ENCODE data around the gene CTDSPL2. TPM values are rescaled to one million over a fixed set of nuclear protein-coding genes. Genes with fewer than 3 reads are reported as not detected.
A peak's percentile ranks its signal among the peaks of the same experiment; 100 is the strongest.

The CTDSPL2 gene
- total and polyA plus RNA-seq, 5 donors from 2014 or later: 41.3 to 81.8 (median 45.7) TPM

- no peaks in the 10 kb centered on the region for H3K9me3 ChIP-seq (ENCODE audit: control insufficient read depth in 2 of 2, low read length in 2 of 2)
- DNase-seq (peak; percentile 13 to 57 (median 21)), ATAC-seq (ENCODE audit: low read depth in 2 of 2) (no peak)
- peaks cover 8% of the 10 kb centered on the region for H3K36me3 ChIP-seq (ENCODE audit: control insufficient read depth, insufficient read depth, low read length)
- Mint-ChIP-seq H3K27me3 (no peaks in the 10 kb centered on the region), H3K36me3 (peaks cover 11% of the 10 kb centered on the region), H3K9me3 (no peaks in the 10 kb centered on the region), H3K27ac (peak overlapping the region; percentile 90 to 97 (median 94)), H3K4me1 (peaks cover 18 to 60% (median 39%) of the 10 kb centered on the region in 4 donors), H3K4me3 (peak overlapping the region; percentile 87 to 97 (median 90))
- peak overlapping the region; percentile 86 for H3K27ac ChIP-seq (ENCODE audit: insufficient read depth, low read length, poor library complexity, severe bottlenecking)
- peaks cover 36% of the 10 kb centered on the region for H3K4me1 ChIP-seq (ENCODE audit: control insufficient read depth, insufficient read depth, low read length, poor library complexity, severe bottlenecking)
- no peaks in the 10 kb centered on the region for H3K27me3 ChIP-seq (ENCODE audit: control insufficient read depth, insufficient read depth, low read length)
- H3K4me3 ChIP-seq (ENCODE audit: low read depth, low read length): peak overlapping the region; percentile 88
Observed at GRCh38 chr15:44535523-44536301, 108.3 kb downstream of the CTDSPL2 start.

DNA sequence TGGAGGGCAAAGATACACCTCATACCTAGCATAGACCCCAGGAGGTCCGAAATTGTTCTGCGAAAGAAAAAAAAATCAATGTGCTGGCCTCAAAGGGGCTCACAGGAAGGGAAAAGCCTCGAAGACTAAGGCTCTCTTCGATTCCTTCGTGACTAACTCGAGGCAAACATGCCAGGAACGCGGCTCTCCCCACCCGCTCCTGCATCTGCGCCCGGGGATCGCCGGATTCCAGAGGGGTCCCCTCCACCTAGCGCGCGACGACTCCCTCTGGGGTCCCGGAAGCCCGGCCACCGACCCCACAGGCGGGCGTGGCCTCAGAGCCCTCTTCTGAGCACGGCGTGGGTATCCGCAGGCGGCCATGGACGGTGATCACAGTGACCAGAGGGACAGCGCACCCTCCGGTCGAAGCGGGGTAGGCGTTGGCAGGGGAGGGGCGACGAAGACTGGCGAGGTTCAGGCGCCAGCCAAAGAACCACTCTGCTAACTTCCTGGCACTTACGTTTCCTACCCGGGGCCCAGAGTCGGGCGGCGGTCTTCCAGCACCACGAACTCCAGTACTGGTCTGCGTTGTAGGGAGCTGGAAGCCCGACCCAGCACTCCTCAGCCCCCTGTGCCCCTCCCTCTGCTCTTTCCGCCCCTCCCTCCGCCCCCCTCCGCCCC lies 109.0 kb downstream of the CTDSPL2 start:
- Histone ChIP-seq H3K4me1 (ENCODE audit: control insufficient read depth, insufficient read depth, low read length, poor library complexity, severe bottlenecking) (peaks cover 43% of the 10 kb centered on the region), H3K9me3 (ENCODE audit: control insufficient read depth in 2 of 2, low read length in 2 of 2) (no peaks in the 10 kb centered on the region), H3K27ac (ENCODE audit: insufficient read depth, low read length, poor library complexity, severe bottlenecking) (peak overlapping the region; percentile 86), H3K27me3 (ENCODE audit: control insufficient read depth, insufficient read depth, low read length) (no peaks in the 10 kb centered on the region), H3K4me3 (ENCODE audit: low read depth, low read length) (peak overlapping the region; percentile 88), H3K36me3 (ENCODE audit: control insufficient read depth, insufficient read depth, low read length) (peaks cover 15% of the 10 kb centered on the region)
- Mint-ChIP-seq H3K27ac (peak overlapping the region; percentile 90 to 97 (median 94)), H3K27me3 (no peaks in the 10 kb centered on the region), H3K36me3 (peaks cover 15% of the 10 kb centered on the region), H3K4me1 (peaks cover 16 to 65% (median 42%) of the 10 kb centered on the region in 4 donors), H3K4me3 (peak overlapping the region; percentile 87 to 97 (median 90)), H3K9me3 (no peaks in the 10 kb centered on the region)
- DNase-seq: no peak
- ATAC-seq (ENCODE audit: low read depth in 2 of 2): peak; percentile 49 to 62

DNA sequence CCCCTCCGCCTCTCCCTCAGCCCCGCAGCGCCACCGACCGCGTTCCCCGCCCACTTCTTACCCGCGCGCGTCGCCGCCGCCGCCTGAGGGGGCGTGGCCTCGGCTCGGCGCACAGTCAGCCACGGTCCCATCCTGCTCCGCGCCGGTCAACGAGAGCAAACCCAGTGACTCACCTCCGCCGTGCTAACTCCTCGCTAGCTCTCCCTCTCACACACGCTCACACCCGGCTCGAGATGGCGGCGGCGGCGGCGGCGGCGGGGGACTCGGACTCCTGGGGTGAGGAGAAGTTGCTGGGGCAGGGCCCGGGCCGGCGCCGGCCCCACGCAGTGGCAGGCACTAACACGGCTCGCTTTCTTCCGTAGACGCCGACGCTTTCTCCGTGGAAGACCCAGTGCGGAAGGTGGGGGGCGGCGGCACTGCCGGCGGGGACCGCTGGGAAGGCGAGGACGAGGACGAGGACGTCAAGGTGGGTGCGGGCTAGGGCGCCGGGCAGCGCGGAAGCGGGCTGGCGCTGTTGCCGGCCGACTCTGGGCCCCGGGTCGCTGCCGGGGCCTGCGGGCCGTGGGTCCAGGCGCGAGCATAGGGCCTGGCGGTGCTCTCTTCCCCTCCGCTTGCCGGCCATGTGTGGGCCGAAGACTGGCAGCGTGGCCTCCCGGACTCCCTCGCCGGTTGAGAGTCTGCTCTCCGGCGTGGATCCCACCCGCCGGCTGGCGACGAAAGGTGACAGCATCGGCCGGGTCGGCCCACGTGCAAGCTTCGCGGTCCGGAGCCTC lies 109.7 kb downstream of the CTDSPL2 start, which contains the start of gene EIF3J:
Gene EIF3J (plus strand): TSS at position 186 of the 773 bp plus-strand sequence. CDS start 48 bp downstream, at position 234.
- H3K4me3 Mint-ChIP-seq: peak within 1 kb of the TSS; percentile 87 to 97 (median 90)
- ATAC-seq (ENCODE audit: low read depth in 2 of 2): peak; percentile 94
- Histone ChIP-seq H3K9me3 (ENCODE audit: control insufficient read depth in 2 of 2, low read length in 2 of 2) (no peaks in the 10 kb centered on the region), H3K4me3 (ENCODE audit: low read depth, low read length) (peak within 1 kb of the TSS; percentile 96), H3K4me1 (ENCODE audit: control insufficient read depth, insufficient read depth, low read length, poor library complexity, severe bottlenecking) (peaks cover 50% of the 10 kb centered on the region), H3K27me3 (ENCODE audit: control insufficient read depth, insufficient read depth, low read length) (no peaks in the 10 kb centered on the region), H3K27ac (ENCODE audit: insufficient read depth, low read length, poor library complexity, severe bottlenecking) (peak within 1 kb of the TSS; percentile 97), H3K36me3 (ENCODE audit: control insufficient read depth, insufficient read depth, low read length) (peaks cover 22% of the 10 kb centered on the region)
- H3K36me3 Mint-ChIP-seq: peaks cover 21% of the 10 kb centered on the region
- no peaks in the 10 kb centered on the region for H3K9me3 Mint-ChIP-seq
- H3K4me1 Mint-ChIP-seq: peaks cover 20 to 72% (median 49%) of the 10 kb centered on the region in 4 donors
- no peaks in the 10 kb centered on the region for H3K27me3 Mint-ChIP-seq
- peak within 1 kb of the TSS; percentile 90 to 97 (median 97) for H3K27ac Mint-ChIP-seq
- DNase-seq: peak; percentile 92 to 97 (median 95)

GRCh38 chr15:44537735-44538240 lies 110.4 kb downstream of the CTDSPL2 start:
- Histone ChIP-seq H3K9me3 (ENCODE audit: control insufficient read depth in 2 of 2, low read length in 2 of 2) (no peaks in the 10 kb centered on the region), H3K27me3 (ENCODE audit: control insufficient read depth, insufficient read depth, low read length) (no peaks in the 10 kb centered on the region), H3K36me3 (ENCODE audit: control insufficient read depth, insufficient read depth, low read length) (peaks cover 22% of the 10 kb centered on the region), H3K27ac (ENCODE audit: insufficient read depth, low read length, poor library complexity, severe bottlenecking) (peak overlapping the region; percentile 97), H3K4me1 (ENCODE audit: control insufficient read depth, insufficient read depth, low read length, poor library complexity, severe bottlenecking) (peaks cover 56% of the 10 kb centered on the region), H3K4me3 (ENCODE audit: low read depth, low read length) (peak overlapping the region; percentile 96)
- peak; percentile 27 to 53 (median 30) for DNase-seq
- Mint-ChIP-seq H3K4me3 (peak overlapping the region; percentile 87 to 97 (median 90)), H3K4me1 (peaks cover 25 to 75% (median 54%) of the 10 kb centered on the region in 4 donors), H3K9me3 (no peaks in the 10 kb centered on the region), H3K27me3 (no peaks in the 10 kb centered on the region), H3K27ac (peak overlapping the region; percentile 90 to 95 (median 94)), H3K36me3 (peaks cover 21% of the 10 kb centered on the region)
- no peak for ATAC-seq (ENCODE audit: low read depth in 2 of 2)

DNA sequence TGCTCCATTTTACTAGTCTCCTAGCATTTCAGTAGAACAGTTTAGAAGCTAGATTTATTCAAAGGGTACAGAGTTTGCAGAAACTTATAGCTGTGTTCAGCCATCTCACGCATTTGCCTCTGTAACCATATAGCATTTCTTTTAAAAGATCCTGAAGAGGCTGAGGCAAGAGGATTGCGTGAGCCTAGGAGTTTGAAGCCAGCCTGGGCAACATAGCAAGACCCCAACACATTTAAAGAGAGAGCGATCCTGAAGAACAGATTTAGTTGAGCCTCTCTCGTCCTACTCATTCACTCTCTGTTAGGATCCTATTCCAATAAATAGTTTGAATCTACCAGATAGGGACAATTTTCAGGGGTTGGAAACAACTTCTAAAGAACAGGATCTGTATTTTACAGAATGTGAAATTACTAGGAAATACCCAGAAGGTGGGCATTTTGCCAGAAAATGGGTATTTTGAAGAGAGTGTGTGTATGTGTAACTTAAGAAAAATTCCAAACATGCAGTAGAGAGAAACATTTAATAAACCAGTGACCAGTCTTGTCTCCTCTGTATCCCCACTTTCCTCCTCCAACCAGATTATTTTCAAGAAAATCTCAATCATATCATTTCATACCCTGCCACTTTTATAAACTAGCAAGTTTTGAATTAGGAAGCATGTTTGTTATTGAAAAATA lies 114.0 kb downstream of the CTDSPL2 start:
- ATAC-seq (ENCODE audit: low read depth in 2 of 2) (no peak), DNase-seq (no peak)
- peaks cover 20% of the 10 kb centered on the region for H3K36me3 ChIP-seq (ENCODE audit: control insufficient read depth, insufficient read depth, low read length)
- H3K4me1 ChIP-seq (ENCODE audit: control insufficient read depth, insufficient read depth, low read length, poor library complexity, severe bottlenecking): peaks cover 74% of the 10 kb centered on the region
- Mint-ChIP-seq H3K27me3 (no peaks in the 10 kb centered on the region), H3K36me3 (peaks cover 27% of the 10 kb centered on the region), H3K4me3 (peak overlapping the region; percentile 1 to 84 (median 34)), H3K9me3 (no peaks in the 10 kb centered on the region), H3K4me1 (peaks cover 28 to 71% (median 55%) of the 10 kb centered on the region in 4 donors), H3K27ac (peak overlapping the region in 2 of 3 donors; percentile 14 to 61)
- peak overlapping the region; percentile 33 for H3K4me3 ChIP-seq (ENCODE audit: low read depth, low read length)
- H3K27ac ChIP-seq (ENCODE audit: insufficient read depth, low read length, poor library complexity, severe bottlenecking): no peak overlapping the region
- no peaks in the 10 kb centered on the region for H3K27me3 ChIP-seq (ENCODE audit: control insufficient read depth, insufficient read depth, low read length)
- H3K9me3 ChIP-seq (ENCODE audit: control insufficient read depth in 2 of 2, low read length in 2 of 2): no peaks in the 10 kb centered on the region

GRCh38 chr15:44542596-44542995 lies 115.2 kb downstream of the CTDSPL2 start:
- no peaks in the 10 kb centered on the region for H3K27me3 Mint-ChIP-seq
- ATAC-seq (ENCODE audit: low read depth in 2 of 2): no peak
- peaks cover 76% of the 10 kb centered on the region for H3K4me1 ChIP-seq (ENCODE audit: control insufficient read depth, insufficient read depth, low read length, poor library complexity, severe bottlenecking)

More at GRCh38 chr15:44542596-44542995, 115.2 kb downstream of the CTDSPL2 start:
- Histone ChIP-seq H3K36me3 (ENCODE audit: control insufficient read depth, insufficient read depth, low read length) (peaks cover 20% of the 10 kb centered on the region), H3K4me3 (ENCODE audit: low read depth, low read length) (no peak overlapping the region), H3K27ac (ENCODE audit: insufficient read depth, low read length, poor library complexity, severe bottlenecking) (no peak overlapping the region), H3K27me3 (ENCODE audit: control insufficient read depth, insufficient read depth, low read length) (no peaks in the 10 kb centered on the region), H3K9me3 (ENCODE audit: control insufficient read depth in 2 of 2, low read length in 2 of 2) (no peaks in the 10 kb centered on the region)
- H3K4me1 Mint-ChIP-seq: peaks cover 31 to 80% (median 59%) of the 10 kb centered on the region in 4 donors
- no peaks in the 10 kb centered on the region for H3K9me3 Mint-ChIP-seq
- H3K36me3 Mint-ChIP-seq: peaks cover 27% of the 10 kb centered on the region
- DNase-seq: no peak
- peak overlapping the region; percentile 1 to 84 (median 37) for H3K4me3 Mint-ChIP-seq
- peak overlapping the region in 1 of 3 donors; percentile 53 for H3K27ac Mint-ChIP-seq

Data from CD4-positive, CD25-positive, alpha-beta regulatory T cell (primary cell).